Peyer's patch (tissue), 4 donors: ENCODE results near the gene KCNC1. TPM values are rescaled to one million over a fixed set of nuclear protein-coding genes. Genes with fewer than 3 reads are reported as not detected.

ENCODE experiments used
- DNase-seq, 3 donors: peaks; one replicate each; pipeline ENCODE4 v3.0.0-alpha.2; 2017 to 2019
- H3K27ac ChIP-seq, 4 donors: fragments of 200-600 bp; sonication (generic); one replicate each; pipeline ENCODE4 v1.5.1; 2016 to 2019
- H3K27me3 ChIP-seq, 2 donors: fragments of 200-600 bp; sonication (generic); one replicate each; pipeline ENCODE4 v1.5.1; 2019
- H3K36me3 ChIP-seq, 3 donors: fragments of 200-600 bp; sonication (generic); one replicate each; pipeline ENCODE4 v1.5.1; 2016 to 2019
- H3K4me1 ChIP-seq, 4 donors: fragments of 200-600 bp; sonication (generic); one replicate each; pipeline ENCODE4 v1.5.1; 2016 to 2019
- H3K4me3 ChIP-seq, 4 donors: fragments of 200-600 bp; sonication (generic); 1 replicate in 3 of 4; 2 replicates in 1 of 4; pipeline ENCODE4 v1.5.1; 2016 to 2019; ENCODE audit warnings: mild to moderate bottlenecking in 1 of 4
- H3K9me3 ChIP-seq, 4 donors: fragments of 200-600 bp; sonication (generic); one replicate each; pipeline ENCODE4 v1.5.1; 2016 to 2019; ENCODE audit warnings: mild to moderate bottlenecking in 1 of 4
- POLR2A ChIP-seq, 2 donors: fragments of 450-650 bp; IDR thresholded peaks; one replicate each; pipeline ENCODE4 v1.5.1; 2017; ENCODE audit warnings: antibody characterized with exemption in 2 of 2, mild to moderate bottlenecking in 2 of 2, moderate library complexity in 2 of 2
- total RNA-seq, 4 donors: library from RNA; depleted of rRNA; stranded (reverse); fragments of >200 nt; gene quantifications; one replicate each; pipeline ENCODE4 v1.1.0, GENCODE V29; 2016
- TF ChIP-seq, protein P1 (sequence below), 6 experiments: fragments of 450-650 bp in 4 of 6; fragments of 200-600 bp in 2 of 6; sonication (generic) in 1 of 6; IDR thresholded peaks; one replicate each; pipeline ENCODE4 v1.5.1; 2017 to 2019; ENCODE audit warnings: antibody characterized with exemption in 6 of 6, mild to moderate bottlenecking in 3 of 6, moderate library complexity in 1 of 6

KCNC1 gene
- total RNA-seq, 4 donors from 2014 or later: 0.13 to 9.9 TPM; not detected in 2

DNA sequence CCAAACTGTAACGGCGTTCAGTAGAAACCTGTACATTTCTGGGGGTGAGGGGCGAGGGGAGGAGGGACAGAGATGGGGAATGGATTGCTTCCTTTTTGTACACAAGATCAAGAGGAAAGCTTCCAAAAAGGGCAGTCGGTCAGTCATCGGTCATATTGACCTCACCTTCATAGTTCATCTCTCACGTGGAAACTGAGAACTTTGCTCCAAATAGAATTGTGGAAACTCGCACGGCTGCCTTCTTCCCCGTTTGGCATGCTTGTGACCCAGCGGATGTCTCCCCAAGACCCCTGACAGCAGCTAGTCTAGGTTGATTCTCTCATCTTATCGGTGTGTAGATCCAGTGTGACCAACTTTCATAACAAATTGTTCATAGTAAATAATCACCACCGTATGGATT lies 47.6 kb downstream of the KCNC1 start:
- no peaks in the 10 kb centered on the region for H3K4me1 ChIP-seq
- no peaks in the 10 kb centered on the region for H3K36me3 ChIP-seq
- TF ChIP-seq, protein P1, sequence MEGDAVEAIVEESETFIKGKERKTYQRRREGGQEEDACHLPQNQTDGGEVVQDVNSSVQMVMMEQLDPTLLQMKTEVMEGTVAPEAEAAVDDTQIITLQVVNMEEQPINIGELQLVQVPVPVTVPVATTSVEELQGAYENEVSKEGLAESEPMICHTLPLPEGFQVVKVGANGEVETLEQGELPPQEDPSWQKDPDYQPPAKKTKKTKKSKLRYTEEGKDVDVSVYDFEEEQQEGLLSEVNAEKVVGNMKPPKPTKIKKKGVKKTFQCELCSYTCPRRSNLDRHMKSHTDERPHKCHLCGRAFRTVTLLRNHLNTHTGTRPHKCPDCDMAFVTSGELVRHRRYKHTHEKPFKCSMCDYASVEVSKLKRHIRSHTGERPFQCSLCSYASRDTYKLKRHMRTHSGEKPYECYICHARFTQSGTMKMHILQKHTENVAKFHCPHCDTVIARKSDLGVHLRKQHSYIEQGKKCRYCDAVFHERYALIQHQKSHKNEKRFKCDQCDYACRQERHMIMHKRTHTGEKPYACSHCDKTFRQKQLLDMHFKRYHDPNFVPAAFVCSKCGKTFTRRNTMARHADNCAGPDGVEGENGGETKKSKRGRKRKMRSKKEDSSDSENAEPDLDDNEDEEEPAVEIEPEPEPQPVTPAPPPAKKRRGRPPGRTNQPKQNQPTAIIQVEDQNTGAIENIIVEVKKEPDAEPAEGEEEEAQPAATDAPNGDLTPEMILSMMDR (IDR thresholded peaks at IDR 0.05): no peak
- no peak for TF ChIP-seq POLR2A (IDR thresholded peaks at IDR 0.05)
- H3K27ac ChIP-seq: no peak overlapping the region
- H3K27me3 ChIP-seq: no peaks in the 10 kb centered on the region
- no peaks in the 10 kb centered on the region for H3K9me3 ChIP-seq
- H3K4me3 ChIP-seq: no peak overlapping the region
- DNase-seq: no peak

- Histone ChIP-seq H3K27me3 (no peaks in the 10 kb centered on the region), H3K4me1 (no peaks in the 10 kb centered on the region), H3K27ac (no peak overlapping the region), H3K9me3 (no peaks in the 10 kb centered on the region), H3K36me3 (no peaks in the 10 kb centered on the region), H3K4me3 (no peak overlapping the region)
- TF ChIP-seq, protein P1 (IDR thresholded peaks at IDR 0.05): no peak
- TF ChIP-seq POLR2A (IDR thresholded peaks at IDR 0.05): no peak
- peak in 1 of 3 donors; percentile 14 for DNase-seq
Measured at GRCh38 chr11:17782603-17783337, 48.2 kb downstream of the KCNC1 start.

DNA sequence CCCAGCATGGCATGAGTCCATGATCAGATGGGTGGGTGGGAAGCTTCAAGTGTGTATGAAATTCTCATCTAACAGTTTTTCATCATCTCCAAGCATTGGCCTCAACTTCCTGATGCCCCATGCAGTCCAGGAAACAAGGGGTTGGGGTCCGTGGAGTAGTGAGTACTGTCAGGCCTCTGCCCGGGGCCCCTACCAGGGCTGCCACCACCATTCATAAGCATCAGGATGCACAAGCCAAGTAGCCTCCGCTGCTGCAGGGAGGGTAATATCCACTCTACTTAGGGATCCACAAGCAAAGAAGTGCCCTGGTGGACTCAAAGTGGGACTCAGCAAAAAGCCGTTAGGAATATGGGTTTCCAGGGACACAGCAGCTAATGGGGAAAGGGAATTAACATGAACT lies 49.3 kb downstream of the KCNC1 start:
- no peak for DNase-seq
- Histone ChIP-seq H3K27ac (no peak overlapping the region), H3K36me3 (no peaks in the 10 kb centered on the region), H3K4me3 (no peak overlapping the region), H3K9me3 (no peaks in the 10 kb centered on the region), H3K27me3 (no peaks in the 10 kb centered on the region), H3K4me1 (no peaks in the 10 kb centered on the region)
- no peak for TF ChIP-seq POLR2A (IDR thresholded peaks at IDR 0.05)
- TF ChIP-seq, protein P1 (IDR thresholded peaks at IDR 0.05): no peak

- Histone ChIP-seq H3K27me3 (no peaks in the 10 kb centered on the region), H3K9me3 (no peaks in the 10 kb centered on the region), H3K27ac (no peak overlapping the region), H3K36me3 (no peaks in the 10 kb centered on the region), H3K4me3 (no peak overlapping the region), H3K4me1 (no peaks in the 10 kb centered on the region)
- no peak for TF ChIP-seq POLR2A (IDR thresholded peaks at IDR 0.05)
- TF ChIP-seq, protein P1 (IDR thresholded peaks at IDR 0.05): no peak
- no peak for DNase-seq
Measured at GRCh38 chr11:17786824-17787525, 52.4 kb downstream of the KCNC1 start.

- Histone ChIP-seq H3K36me3 (no peaks in the 10 kb centered on the region), H3K4me1 (no peaks in the 10 kb centered on the region), H3K27ac (no peak overlapping the region), H3K9me3 (no peaks in the 10 kb centered on the region), H3K27me3 (no peaks in the 10 kb centered on the region), H3K4me3 (no peak overlapping the region)
- DNase-seq: no peak
- TF ChIP-seq, protein P1 (IDR thresholded peaks at IDR 0.05): no peak
- TF ChIP-seq POLR2A (IDR thresholded peaks at IDR 0.05): no peak
Measured at GRCh38 chr11:17788084-17788483, 53.5 kb downstream of the KCNC1 start.
